HEK293 (cell line): ENCODE results near the gene SPANXD.

Source experiments
- CTCF ChIA-PET: fragments of 350-600 bp; formaldehyde crosslinking; extraction: SDS; loops from one replicate; lab custom pipeline; 2021; ENCODE audit warnings: antibody characterized with exemption; lab: Yijun Ruan, JAX
- POLR2A ChIA-PET: fragments of 300-600 bp; formaldehyde crosslinking; extraction: SDS; loops from one replicate; lab custom pipeline; 2020; ENCODE audit warnings: antibody characterized with exemption, inconsistent platforms; lab: Yijun Ruan, JAX
- H3K27ac ChIP-seq: fragments of 200-500 bp; sonication (Bioruptor generic); 2 replicates; pipeline ENCODE4 v1.5.1; 2014; ENCODE audit warnings: low read depth, low read length, control low read depth, inconsistent platforms; ENCODE audit errors: extremely low read depth
- H3K36me3 ChIP-seq, 2 experiments: fragments of 200-500 bp in 1 of 2; sonication (Bioruptor generic) in 1 of 2; 1 replicate in 1 of 2; 2 replicates in 1 of 2; pipeline ENCODE4 v1.5.1; 2014 to 2017; ENCODE audit warnings: inconsistent platforms in 2 of 2, low read length in 2 of 2; ENCODE audit not compliant: control insufficient read depth in 2 of 2, insufficient read depth in 1 of 2
- H3K4me1 ChIP-seq: fragments of 200-500 bp; sonication (Bioruptor generic); 2 replicates; pipeline ENCODE4 v1.5.1; 2014; ENCODE audit warnings: mild to moderate bottlenecking, low read length, inconsistent platforms; ENCODE audit not compliant: control insufficient read depth, insufficient read depth
- H3K4me3 ChIP-seq: 2 replicates; pipeline ENCODE4 v1.5.1; 2011; ENCODE audit warnings: low read depth, mild to moderate bottlenecking, control low read depth, low read length, moderate library complexity
- H3K9me3 ChIP-seq: fragments of 200-500 bp; sonication (Bioruptor generic); 2 replicates; pipeline ENCODE4 v1.5.1; 2014; ENCODE audit warnings: low read depth, low read length, inconsistent platforms; ENCODE audit not compliant: control insufficient read depth, insufficient read depth
- IKZF3 ChIP-seq: fragments of 450-650 bp; IDR thresholded peaks from 2 replicates; pipeline ENCODE4 v1.5.0; 2018; ENCODE audit warnings: missing biosample characterization, mild to moderate bottlenecking, missing genetic modification characterization, moderate library complexity
- KLF16 ChIP-seq: fragments of 450-650 bp; formaldehyde crosslinking; IDR thresholded peaks from 2 replicates; pipeline ENCODE4 v1.5.1; 2017; ENCODE audit warnings: missing biosample characterization, missing genetic modification characterization
- KLF9 ChIP-seq: fragments of 450-650 bp; formaldehyde crosslinking; IDR thresholded peaks from 2 replicates; pipeline ENCODE4 v1.5.1; 2016; ENCODE audit warnings: missing biosample characterization, missing genetic modification characterization, low read depth
- SCRT1 ChIP-seq: fragments of 450-650 bp; formaldehyde crosslinking; IDR thresholded peaks from 2 replicates; pipeline ENCODE4 v1.5.1; 2016; ENCODE audit warnings: missing biosample characterization, missing genetic modification characterization, borderline replicate concordance
- SP3 ChIP-seq: fragments of 450-650 bp; formaldehyde crosslinking; IDR thresholded peaks from 2 replicates; pipeline ENCODE4 v1.5.1; 2016; ENCODE audit warnings: missing biosample characterization, missing genetic modification characterization
- ZBTB10 ChIP-seq: fragments of 450-650 bp; formaldehyde crosslinking; IDR thresholded peaks from 2 replicates; pipeline ENCODE4 v1.5.1; 2016; ENCODE audit warnings: missing biosample characterization, missing genetic modification characterization
- ZNF10 ChIP-seq: fragments of 450-650 bp; formaldehyde crosslinking; IDR thresholded peaks from 2 replicates; pipeline ENCODE4 v1.5.1; 2017; ENCODE audit warnings: missing biosample characterization, missing genetic modification characterization
- ZNF132 ChIP-seq: fragments of 450-650 bp; formaldehyde crosslinking; IDR thresholded peaks from 2 replicates; pipeline ENCODE4 v1.5.1; 2017; ENCODE audit warnings: missing biosample characterization, missing genetic modification characterization, borderline replicate concordance
- ZNF16 ChIP-seq: fragments of 450-650 bp; formaldehyde crosslinking; IDR thresholded peaks from 2 replicates; pipeline ENCODE4 v1.5.1; 2016; ENCODE audit warnings: low read depth, missing biosample characterization, missing genetic modification characterization
- ZNF221 ChIP-seq: fragments of 450-650 bp; formaldehyde crosslinking; IDR thresholded peaks from 2 replicates; pipeline ENCODE4 v1.5.1; 2017; ENCODE audit warnings: missing biosample characterization, missing genetic modification characterization, borderline replicate concordance
- ZNF239 ChIP-seq: fragments of 450-650 bp; formaldehyde crosslinking; IDR thresholded peaks from 2 replicates; pipeline ENCODE4 v1.5.1; 2016; ENCODE audit warnings: missing biosample characterization, missing genetic modification characterization
- ZNF311 ChIP-seq: fragments of 450-650 bp; formaldehyde crosslinking; IDR thresholded peaks from 2 replicates; pipeline ENCODE4 v1.5.1; 2017; ENCODE audit warnings: missing biosample characterization, missing genetic modification characterization, borderline replicate concordance
- ZNF324 ChIP-seq: fragments of 450-650 bp; formaldehyde crosslinking; IDR thresholded peaks from 2 replicates; pipeline ENCODE4 v1.5.1; 2016; ENCODE audit warnings: missing biosample characterization, missing genetic modification characterization
- ZNF354C ChIP-seq: fragments of 450-650 bp; formaldehyde crosslinking; IDR thresholded peaks from 2 replicates; pipeline ENCODE4 v1.5.1; 2016; ENCODE audit warnings: missing biosample characterization, missing genetic modification characterization, low read depth, borderline replicate concordance
- ZNF398 ChIP-seq: fragments of 450-650 bp; formaldehyde crosslinking; IDR thresholded peaks from 2 replicates; pipeline ENCODE4 v1.5.1; 2017; ENCODE audit warnings: missing biosample characterization, missing genetic modification characterization
- ZNF513 ChIP-seq: fragments of 450-650 bp; IDR thresholded peaks from 2 replicates; pipeline ENCODE4 v1.5.1; 2018; ENCODE audit warnings: missing biosample characterization, missing genetic modification characterization
- ZNF521 ChIP-seq: fragments of 450-650 bp; formaldehyde crosslinking; IDR thresholded peaks from 2 replicates; pipeline ENCODE4 v1.5.1; 2017; ENCODE audit warnings: missing biosample characterization, mild to moderate bottlenecking, missing genetic modification characterization
- ZNF530 ChIP-seq: fragments of 450-650 bp; formaldehyde crosslinking; IDR thresholded peaks from 2 replicates; pipeline ENCODE4 v1.5.1; 2016; ENCODE audit warnings: low read depth, missing biosample characterization, missing genetic modification characterization
- ZNF548 ChIP-seq: fragments of 450-650 bp; formaldehyde crosslinking; IDR thresholded peaks from 2 replicates; pipeline ENCODE4 v1.5.1; 2016; ENCODE audit warnings: missing biosample characterization, missing genetic modification characterization
- ZNF549 ChIP-seq: fragments of 450-650 bp; IDR thresholded peaks from 2 replicates; pipeline ENCODE4 v1.5.1; 2018; ENCODE audit warnings: missing biosample characterization, missing genetic modification characterization, mild to moderate bottlenecking, inconsistent platforms, moderate library complexity
- ZNF560 ChIP-seq: fragments of 450-650 bp; formaldehyde crosslinking; IDR thresholded peaks from 2 replicates; pipeline ENCODE4 v1.5.1; 2017; ENCODE audit warnings: missing biosample characterization, missing genetic modification characterization, borderline replicate concordance
- ZNF561 ChIP-seq: fragments of 450-650 bp; IDR thresholded peaks from 2 replicates; pipeline ENCODE4 v1.5.1; 2018; ENCODE audit warnings: missing biosample characterization, missing genetic modification characterization, borderline replicate concordance
- ZNF670 ChIP-seq: fragments of 450-650 bp; formaldehyde crosslinking; IDR thresholded peaks from 2 replicates; pipeline ENCODE4 v1.5.1; 2016; ENCODE audit warnings: missing biosample characterization, missing genetic modification characterization, low read depth
- ZNF707 ChIP-seq: fragments of 450-650 bp; formaldehyde crosslinking; IDR thresholded peaks from 2 replicates; pipeline ENCODE4 v1.5.1; 2016; ENCODE audit warnings: missing biosample characterization, missing genetic modification characterization
- ZNF777 ChIP-seq: fragments of 450-650 bp; formaldehyde crosslinking; IDR thresholded peaks from 2 replicates; pipeline ENCODE4 v1.5.1; 2017; ENCODE audit warnings: missing biosample characterization, missing genetic modification characterization, borderline replicate concordance
- ZSCAN18 ChIP-seq: fragments of 450-650 bp; formaldehyde crosslinking; IDR thresholded peaks from 2 replicates; pipeline ENCODE4 v1.5.1; 2016; ENCODE audit warnings: missing biosample characterization, missing genetic modification characterization

Gene SPANXD

GRCh38 chrX:141669689-141670088 is 28.9 kb downstream of the SPANXD start:
- POLR2A ChIA-PET = no interaction called here
- TF ChIP-seq ZNF239 = no peak
- no peak for TF ChIP-seq ZNF670 (tag by site-specific recombination)
- TF ChIP-seq ZNF513 (tag by site-specific recombination) = no peak
- TF ChIP-seq ZNF324 = no peak
- no peak for TF ChIP-seq KLF9 (tag by site-specific recombination)
- no peak for TF ChIP-seq ZNF311 (tag by site-specific recombination)
- no peak for TF ChIP-seq ZNF354C (tag by site-specific recombination)
- no peak for TF ChIP-seq ZNF549 (tag by site-specific recombination)
- TF ChIP-seq ZNF777 (tag by site-specific recombination) = no peak
- no peak for TF ChIP-seq ZBTB10 (tag by site-specific recombination)
- no peak for TF ChIP-seq ZNF707 (tag by site-specific recombination)
- no peak for TF ChIP-seq SP3 (tag by site-specific recombination)
- TF ChIP-seq KLF16 (tag by site-specific recombination) = no peak
- no peak for TF ChIP-seq ZNF561 (tag by site-specific recombination)
- TF ChIP-seq ZNF132 (tag by site-specific recombination) = no peak
- no peak for TF ChIP-seq ZNF521
- TF ChIP-seq ZNF548 = no peak
- no peak overlapping the region for H3K4me3 ChIP-seq
- H3K4me1 ChIP-seq = no peaks in the 10 kb centered on the region
- CTCF ChIA-PET = no interaction called here
- no peaks in the 10 kb centered on the region for H3K9me3 ChIP-seq
- H3K36me3 ChIP-seq = no peaks in the 10 kb centered on the region
- no peak overlapping the region for H3K27ac ChIP-seq

- CTCF ChIA-PET = interaction anchor here (1.7 kb wide), 1 partner anchor 45 kb away, joined by 4 read pairs; no protein-coding TSS in a partner anchor
- no peaks in the 10 kb centered on the region for H3K36me3 ChIP-seq
- POLR2A ChIA-PET = no interaction called here
Observed at GRCh38 chrX:141668371-141668770, 30.2 kb downstream of the SPANXD start.

More at GRCh38 chrX:141668371-141668770, 30.2 kb downstream of the SPANXD start:
- H3K4me3 ChIP-seq = no peak overlapping the region
- TF ChIP-seq ZNF530 (tag by site-specific recombination) = no peak
- TF ChIP-seq ZNF16 = no peak
- no peak for TF ChIP-seq ZNF560 (tag by site-specific recombination)
- TF ChIP-seq SCRT1 (tag by site-specific recombination) = no peak
- TF ChIP-seq ZNF398 = no peak
- TF ChIP-seq ZNF10 (tag by site-specific recombination) = no peak
- TF ChIP-seq ZBTB10 (tag by site-specific recombination) = no peak
- TF ChIP-seq IKZF3 = no peak
- no peak for TF ChIP-seq ZSCAN18 (tag by site-specific recombination)
- no peak for TF ChIP-seq ZNF670 (tag by site-specific recombination)
- no peak for TF ChIP-seq ZNF221 (tag by site-specific recombination)
- H3K4me1 ChIP-seq = no peaks in the 10 kb centered on the region
- no peaks in the 10 kb centered on the region for H3K9me3 ChIP-seq
- H3K27ac ChIP-seq = no peak overlapping the region
